B cell (primary cell): Measurements from ENCODE around the gene SIK3.

Experiments
- CTCF ChIP-seq: fragments of 200-600 bp; IDR thresholded peaks from one replicate; pipeline ENCODE4 v1.8.0; 2022; ENCODE audit warnings: antibody characterized with exemption, mild to moderate bottlenecking
- EZH2 ChIP-seq: IDR thresholded peaks from 2 replicates; pipeline ENCODE4 v1.6.1; 2012; ENCODE audit warnings: borderline replicate concordance, low read depth, mild to moderate bottlenecking, moderate library complexity, low read length; ENCODE audit not compliant: insufficient read depth, poor library complexity, severe bottlenecking

GRCh38 chr11:116813170-116813569 is 285.1 kb downstream of the SIK3 start:
- TF ChIP-seq CTCF (no peak), EZH2 (no peak)
